Measurements from ENCODE around the gene FLVCR2.

The FLVCR2 gene

DNA sequence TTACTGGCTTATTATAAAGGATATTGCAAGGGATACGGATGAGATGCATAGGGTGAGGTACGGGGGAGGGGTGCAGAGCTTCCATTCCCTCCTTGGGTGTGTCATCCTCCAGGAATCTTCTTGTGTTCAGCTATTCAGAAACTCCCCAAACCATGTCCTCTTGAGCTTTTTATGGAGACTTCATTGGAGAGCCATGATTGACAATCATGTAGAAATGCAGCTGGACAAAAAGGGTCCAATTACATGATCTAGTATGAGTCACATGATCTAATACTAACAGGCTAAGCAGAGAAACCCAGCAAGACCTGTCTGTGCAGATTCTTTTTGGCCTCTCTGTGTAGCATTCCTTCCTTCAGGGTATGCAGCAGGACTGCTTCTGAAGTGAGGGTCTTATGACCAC is 23.9 kb upstream of the FLVCR2 start:
- DNase-seq (ENCODE audit: low spot score): no peak

GRCh38 chr14:75558440-75558839 is 20.0 kb upstream of the FLVCR2 start:
- no peak for DNase-seq (ENCODE audit: low spot score)

DNA sequence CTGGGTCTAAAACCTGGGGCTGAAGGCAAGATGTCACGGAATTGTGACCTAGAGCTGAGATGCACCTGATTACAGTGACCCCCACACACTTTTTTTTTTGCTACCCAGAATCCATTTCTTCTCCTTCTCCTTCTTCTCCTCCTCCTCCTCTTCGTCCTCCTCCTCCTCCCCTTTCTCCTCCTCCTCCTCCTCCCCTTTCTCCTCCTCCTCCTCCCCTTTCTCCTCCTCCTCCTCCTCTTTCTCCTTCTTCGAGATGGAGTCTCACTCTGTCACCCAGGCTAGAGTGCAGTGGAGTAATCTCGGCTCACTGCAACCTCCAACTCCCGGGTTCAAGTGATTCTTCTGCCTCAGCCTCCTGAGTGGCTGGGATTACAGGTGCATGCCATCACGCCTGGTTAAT is 19.4 kb upstream of the FLVCR2 start:
- DNase-seq (ENCODE audit: low spot score): no peak

DNA sequence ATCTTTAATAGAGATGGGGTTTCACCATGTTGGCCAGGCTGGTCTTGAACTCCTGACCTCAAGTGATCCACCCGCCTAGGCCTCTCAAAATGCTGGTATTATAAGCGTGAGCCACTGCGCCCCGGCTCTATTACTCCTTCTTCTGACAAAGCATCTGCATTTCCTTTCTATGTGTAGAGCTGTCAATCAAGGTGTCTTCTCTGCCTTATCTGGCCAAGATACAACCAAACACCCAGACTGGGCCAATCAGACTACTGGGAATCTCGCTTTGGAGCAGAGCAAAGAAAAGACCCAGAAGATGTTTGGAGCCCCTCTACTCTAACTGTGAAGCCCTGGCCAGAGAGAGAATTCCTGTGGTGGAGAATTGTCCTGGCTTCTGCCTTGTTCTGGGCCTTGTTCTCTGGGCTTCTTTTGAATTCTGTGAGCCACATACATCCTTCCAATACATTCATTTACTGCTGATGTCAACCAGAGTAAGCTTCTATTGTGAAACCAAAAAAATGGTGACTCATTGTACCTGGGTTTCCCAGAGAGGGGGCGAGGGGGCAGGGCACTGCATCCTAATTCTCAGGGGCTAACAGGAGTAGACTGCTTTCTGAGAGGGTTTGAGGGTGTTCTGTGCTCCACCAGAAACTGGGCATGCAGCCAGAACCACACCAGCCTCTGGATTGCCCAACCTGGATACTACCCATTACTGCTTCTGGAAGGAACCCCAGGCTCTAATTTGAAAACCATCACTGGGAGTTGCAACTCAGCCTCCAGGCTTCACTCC is 18.8 kb upstream of the FLVCR2 start:
- DNase-seq (ENCODE audit: low spot score): no peak

DNA sequence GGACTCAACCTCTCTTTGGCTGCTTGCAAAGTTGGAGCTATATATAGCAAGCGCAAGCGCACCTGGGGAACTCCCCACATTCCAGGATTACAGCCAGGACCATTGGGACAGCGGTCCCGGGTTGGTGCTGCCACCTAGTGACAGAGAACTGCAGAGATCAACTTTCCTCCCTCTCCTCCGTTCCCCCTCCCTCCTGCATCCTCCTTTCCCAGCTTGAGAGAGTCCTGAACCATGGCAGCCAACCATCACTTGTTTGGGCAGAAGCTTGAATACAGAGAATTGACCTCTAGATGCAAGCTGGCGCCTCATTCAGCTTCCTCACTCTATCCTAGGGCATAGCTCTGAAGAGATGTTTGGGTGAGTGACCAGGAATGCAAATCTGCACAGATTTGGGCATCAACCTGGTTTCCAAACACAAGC is 17.4 kb upstream of the FLVCR2 start:
- peak; percentile 49 for DNase-seq (ENCODE audit: low spot score)

DNA sequence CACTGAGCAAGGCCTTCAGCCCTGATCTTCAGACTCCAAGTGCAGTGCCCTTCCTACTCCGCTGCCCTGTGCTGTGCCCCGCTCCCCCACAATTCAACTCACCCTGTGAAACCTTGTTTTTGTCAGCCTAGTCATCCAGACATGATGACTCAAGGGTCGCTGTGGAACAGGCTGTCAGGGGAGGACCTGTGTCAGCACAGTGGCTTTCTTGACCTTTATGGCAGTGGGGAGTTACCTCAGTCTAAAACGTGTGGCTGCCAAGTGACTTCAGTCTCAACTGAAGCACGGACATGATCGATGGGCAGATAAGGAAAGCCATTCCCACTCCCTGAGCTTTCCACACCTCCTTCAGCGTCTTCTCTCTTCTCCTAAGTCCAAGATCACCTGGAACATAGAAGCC is 16.3 kb upstream of the FLVCR2 start:
- no peak for DNase-seq (ENCODE audit: low spot score)

DNA sequence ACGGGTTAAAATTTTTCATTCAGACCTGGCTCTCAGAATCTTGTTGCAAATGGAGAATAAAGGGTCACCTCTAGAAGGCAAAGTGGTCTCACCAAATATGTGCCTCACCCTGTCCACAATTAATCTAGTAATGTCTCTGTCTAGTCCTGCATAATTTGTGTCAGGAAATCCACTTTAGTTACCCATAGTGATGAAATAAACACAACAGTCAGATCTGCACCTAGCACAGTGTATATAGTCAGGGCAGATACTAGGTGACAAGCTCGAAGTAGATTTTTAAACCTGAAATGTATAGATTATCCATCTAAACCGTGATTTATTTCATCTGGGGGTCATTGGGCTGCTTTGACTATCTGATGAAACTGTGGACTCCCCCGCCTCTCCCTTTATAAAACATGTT is 15.9 kb upstream of the FLVCR2 start:
- no peak for DNase-seq (ENCODE audit: low spot score)

GRCh38 chr14:75563931-75564330 is 14.5 kb upstream of the FLVCR2 start:
- DNase-seq (ENCODE audit: low spot score): no peak

DNA sequence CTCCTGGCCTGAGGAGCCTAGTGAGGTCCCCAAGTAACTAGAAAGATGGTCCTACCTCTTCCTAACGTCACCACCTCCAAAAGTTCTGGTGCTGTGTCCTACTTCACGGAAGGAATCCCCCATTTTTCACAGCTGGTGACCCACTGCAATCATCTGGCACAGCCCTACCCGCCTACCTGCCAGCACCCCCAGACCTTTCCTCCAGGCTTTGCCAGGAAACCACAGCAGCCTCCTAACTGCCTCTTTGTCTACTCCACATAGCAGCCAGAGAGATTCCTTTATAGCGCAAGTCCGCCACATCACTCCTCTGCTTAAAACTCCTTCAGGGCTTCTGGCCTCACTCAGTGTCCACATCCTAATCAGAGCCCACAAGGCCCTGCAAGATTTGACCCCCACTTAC is 13.4 kb upstream of the FLVCR2 start:
- DNase-seq (ENCODE audit: low spot score): no peak

DNA sequence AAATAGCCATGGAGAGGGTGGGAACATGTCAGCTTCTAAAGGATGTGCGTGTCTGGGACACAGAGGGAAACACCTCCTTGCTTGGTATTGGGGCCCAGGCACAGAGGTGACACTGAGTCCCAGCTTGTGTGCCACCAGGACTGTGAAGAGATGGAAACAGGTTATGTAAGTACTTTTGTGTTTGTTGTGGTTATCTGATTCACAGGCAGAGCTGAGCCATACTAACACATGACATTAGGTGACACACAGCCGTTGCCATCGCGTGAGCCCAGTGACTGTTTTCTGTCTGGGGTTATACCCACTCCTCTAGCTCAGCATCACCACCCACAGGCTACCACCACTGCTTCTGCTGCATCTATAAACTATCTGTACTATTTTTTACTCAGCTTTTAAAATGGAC is 12.1 kb upstream of the FLVCR2 start:
- no peak for DNase-seq (ENCODE audit: low spot score)

- no peak for DNase-seq (ENCODE audit: low spot score)
Measured at GRCh38 chr14:75566752-75567151, 11.7 kb upstream of the FLVCR2 start.

DNA sequence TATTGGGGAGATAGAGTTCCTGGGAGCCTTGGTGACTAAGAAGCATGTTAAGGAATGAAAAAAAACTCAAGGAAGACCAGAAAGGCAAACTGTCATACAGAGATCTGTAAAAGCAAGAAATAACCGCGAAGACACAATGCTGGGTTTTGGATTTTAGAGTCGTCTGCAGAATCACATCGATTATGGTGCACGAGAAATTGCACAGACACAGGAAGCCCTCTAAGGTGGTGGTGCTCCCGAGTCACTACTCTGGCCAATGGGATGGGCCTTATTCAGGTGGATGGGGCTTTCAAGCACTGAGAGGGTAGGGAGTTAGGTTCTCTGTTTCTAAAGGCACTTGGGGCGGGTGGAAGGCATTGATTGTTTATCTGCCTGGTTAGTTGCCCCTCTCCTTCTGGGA is 10.3 kb upstream of the FLVCR2 start:
- DNase-seq (ENCODE audit: low spot score): no peak

DNA sequence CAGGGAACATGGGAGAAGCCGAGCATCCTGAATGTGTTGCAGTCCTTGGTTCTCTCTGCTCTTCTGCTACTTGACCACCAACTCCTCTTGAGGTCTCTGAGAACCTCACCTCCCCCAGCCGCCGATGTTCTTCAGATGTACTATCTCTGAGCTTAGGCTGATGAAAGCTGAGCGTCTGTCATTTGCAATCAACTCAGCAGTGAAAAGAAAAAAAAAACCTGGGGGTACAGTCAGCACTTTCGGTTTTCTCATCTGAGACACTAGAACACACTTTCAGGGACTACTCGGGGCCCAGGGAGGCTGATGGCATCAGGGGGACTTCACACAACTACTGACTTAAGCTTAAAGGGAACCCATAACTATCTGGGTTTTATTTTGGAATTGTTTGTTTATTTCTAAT is 9.6 kb upstream of the FLVCR2 start:
- DNase-seq (ENCODE audit: low spot score): no peak

GRCh38 chr14:75570797-75571196 is 7.6 kb upstream of the FLVCR2 start:
- no peak for DNase-seq (ENCODE audit: low spot score)

DNA sequence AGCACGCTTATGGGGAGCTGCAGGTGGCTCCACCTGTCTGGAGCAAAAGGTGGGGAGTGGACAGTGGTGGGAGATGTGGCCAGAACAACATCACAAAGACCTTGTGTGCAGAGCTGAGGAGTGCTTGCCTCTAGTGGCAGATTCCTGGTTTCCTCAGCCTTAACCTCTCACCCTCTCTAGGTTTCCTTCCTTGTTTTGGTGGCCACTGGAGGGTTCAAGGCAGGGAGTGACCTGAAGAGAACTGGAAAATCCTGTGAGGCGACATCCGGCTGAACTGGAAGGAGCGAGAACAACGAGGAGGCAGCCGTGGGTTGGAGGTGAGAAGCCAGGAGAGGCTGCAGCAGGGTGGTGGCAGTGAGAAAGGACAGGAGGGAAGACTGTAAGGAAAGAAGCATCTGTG is 6.3 kb upstream of the FLVCR2 start:
- DNase-seq (ENCODE audit: low spot score): no peak

DNA sequence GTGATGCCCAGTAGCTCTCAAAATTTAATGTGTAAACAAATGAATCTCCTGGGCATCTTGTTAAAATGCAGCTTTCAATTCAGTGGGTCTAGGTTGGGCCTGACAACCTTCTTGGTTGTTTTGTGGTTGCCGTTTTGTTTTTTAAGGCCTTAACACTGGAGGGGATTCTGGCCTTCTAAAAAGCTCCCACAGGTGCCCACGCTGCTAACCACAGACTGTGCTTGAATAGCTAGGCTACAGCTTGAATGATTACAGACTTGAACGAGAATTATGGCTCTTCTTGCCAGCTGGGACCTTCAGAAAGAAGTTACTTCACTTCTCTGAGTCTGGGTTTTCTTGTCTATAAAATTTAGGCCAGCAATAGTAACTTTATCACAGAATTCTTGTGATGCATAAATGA is 1.3 kb upstream of the FLVCR2 start:
- no peak for DNase-seq (ENCODE audit: low spot score)

GRCh38 chr14:75577729-75578101 is 705 bp upstream of the FLVCR2 start:
- peak; percentile 70 for DNase-seq (ENCODE audit: low spot score)

DNA sequence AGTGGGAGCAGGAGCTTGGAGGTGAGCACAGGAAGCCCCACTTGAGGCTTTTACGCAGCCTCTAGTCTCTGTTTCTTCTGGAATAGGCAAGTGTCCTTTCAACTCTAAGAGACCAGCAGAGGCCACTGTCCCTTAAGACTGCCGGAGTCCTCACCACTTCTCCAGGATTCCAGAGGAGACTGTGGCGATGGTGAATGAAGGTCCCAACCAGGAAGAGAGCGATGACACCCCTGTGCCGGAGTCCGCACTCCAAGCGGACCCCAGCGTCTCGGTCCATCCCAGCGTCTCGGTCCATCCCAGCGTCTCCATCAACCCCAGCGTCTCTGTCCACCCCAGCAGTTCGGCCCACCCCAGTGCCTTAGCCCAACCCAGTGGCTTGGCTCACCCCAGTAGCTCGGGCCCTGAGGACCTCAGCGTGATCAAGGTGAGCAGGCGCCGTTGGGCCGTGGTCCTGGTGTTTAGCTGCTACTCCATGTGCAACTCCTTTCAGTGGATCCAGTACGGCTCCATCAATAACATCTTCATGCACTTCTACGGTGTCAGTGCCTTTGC is 442 bp downstream of the FLVCR2 start:
- DNase-seq (ENCODE audit: low spot score): no peak

GRCh38 chr14:75579338-75579864 is 981 bp downstream of the FLVCR2 start:
- DNase-seq (ENCODE audit: low spot score): no peak

DNA sequence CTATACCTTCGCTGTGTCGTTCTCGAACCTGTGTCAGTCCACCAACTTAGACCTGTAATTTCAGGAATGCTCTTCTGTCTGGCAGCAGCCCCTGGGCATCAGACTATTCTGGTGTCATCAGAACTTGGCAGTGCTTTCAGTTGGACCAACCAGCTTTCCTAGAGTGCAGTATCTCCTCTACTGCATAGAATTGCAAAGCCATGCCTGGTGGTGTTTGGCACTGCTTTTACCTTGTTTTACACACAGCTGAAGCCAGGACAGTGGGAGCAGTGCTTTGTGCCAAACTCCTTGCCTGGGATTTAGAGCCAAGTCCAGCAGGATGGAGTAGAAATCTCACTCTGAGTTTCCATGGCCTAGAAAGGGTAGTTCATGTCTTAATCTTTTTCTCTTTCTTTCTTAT is 1.5 kb downstream of the FLVCR2 start:
- DNase-seq (ENCODE audit: low spot score): no peak

GRCh38 chr14:75587388-75587787 is 9.0 kb downstream of the FLVCR2 start:
- DNase-seq (ENCODE audit: low spot score): no peak

- no peak for DNase-seq (ENCODE audit: low spot score)
Measured at GRCh38 chr14:75589931-75590330, 11.5 kb downstream of the FLVCR2 start.

GRCh38 chr14:75591331-75591946 is 13.0 kb downstream of the FLVCR2 start:
- DNase-seq (ENCODE audit: low spot score): no peak
